ENCODE measurements around the gene GDF15. TPM values are rescaled to one million over a fixed set of nuclear protein-coding genes. Genes with fewer than 3 reads are reported as not detected.

The GDF15 gene
- total RNA-seq, 4 donors from 2014 or later, result 0.57 to 0.89 (median 0.86) TPM; not detected in 1

DNA sequence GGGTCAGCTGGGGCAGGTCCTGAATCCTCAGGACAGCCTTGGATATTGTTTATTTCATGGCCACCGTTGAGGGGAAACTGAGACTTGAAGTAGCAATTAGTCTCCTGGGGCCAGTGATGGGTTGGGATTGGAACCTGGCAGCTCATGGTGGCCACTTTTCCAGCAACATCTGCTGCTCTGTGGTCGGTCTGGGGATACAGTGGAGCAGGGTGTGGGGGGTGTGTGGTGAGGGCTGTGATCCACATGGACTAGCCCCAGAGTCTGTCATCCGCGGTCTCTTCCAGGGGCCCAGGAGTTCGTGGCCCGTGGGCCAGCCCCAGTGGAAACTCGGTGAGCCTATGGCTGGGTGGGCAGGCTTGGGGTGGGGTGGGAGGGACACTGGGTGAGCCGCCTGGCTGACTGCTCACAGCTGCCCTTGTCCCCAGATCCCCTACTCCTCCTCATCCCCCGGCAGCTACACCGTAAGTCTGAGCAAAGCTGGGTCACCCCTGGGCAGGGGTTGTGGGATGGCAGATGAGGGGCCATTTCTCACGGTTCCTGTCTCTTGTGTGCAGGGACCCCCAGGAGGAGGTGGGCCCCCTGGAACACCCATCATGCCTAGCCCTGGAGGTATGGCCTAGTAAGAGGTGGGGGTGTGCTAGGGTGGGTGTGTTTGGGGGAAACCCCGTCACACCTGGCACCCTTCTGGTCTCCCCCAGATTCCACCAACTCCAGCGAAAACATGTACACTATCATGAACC lies 46.5 kb downstream of the GDF15 start:
- Histone ChIP-seq H3K27ac (no peak overlapping the region), H3K27me3 (no peaks in the 10 kb centered on the region), H3K4me3 (no peak overlapping the region), H3K9me3 (no peaks in the 10 kb centered on the region), H3K36me3 (no peaks in the 10 kb centered on the region), H3K4me1 (peaks cover 53% of the 10 kb centered on the region)
- TF ChIP-seq POLR2A (IDR thresholded peaks at IDR 0.05) (no peak), POLR2AphosphoS5 (IDR thresholded peaks at IDR 0.05) (no peak), EP300 (IDR thresholded peaks at IDR 0.05) (no peak)
- TF ChIP-seq, protein P1, sequence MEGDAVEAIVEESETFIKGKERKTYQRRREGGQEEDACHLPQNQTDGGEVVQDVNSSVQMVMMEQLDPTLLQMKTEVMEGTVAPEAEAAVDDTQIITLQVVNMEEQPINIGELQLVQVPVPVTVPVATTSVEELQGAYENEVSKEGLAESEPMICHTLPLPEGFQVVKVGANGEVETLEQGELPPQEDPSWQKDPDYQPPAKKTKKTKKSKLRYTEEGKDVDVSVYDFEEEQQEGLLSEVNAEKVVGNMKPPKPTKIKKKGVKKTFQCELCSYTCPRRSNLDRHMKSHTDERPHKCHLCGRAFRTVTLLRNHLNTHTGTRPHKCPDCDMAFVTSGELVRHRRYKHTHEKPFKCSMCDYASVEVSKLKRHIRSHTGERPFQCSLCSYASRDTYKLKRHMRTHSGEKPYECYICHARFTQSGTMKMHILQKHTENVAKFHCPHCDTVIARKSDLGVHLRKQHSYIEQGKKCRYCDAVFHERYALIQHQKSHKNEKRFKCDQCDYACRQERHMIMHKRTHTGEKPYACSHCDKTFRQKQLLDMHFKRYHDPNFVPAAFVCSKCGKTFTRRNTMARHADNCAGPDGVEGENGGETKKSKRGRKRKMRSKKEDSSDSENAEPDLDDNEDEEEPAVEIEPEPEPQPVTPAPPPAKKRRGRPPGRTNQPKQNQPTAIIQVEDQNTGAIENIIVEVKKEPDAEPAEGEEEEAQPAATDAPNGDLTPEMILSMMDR (IDR thresholded peaks at IDR 0.05), result no peak
- 63% methylated on average over 2 of the region's 13 CpGs for WGBS
- DNase-seq (ENCODE audit: low spot score in 2 of 2), result no peak

DNA sequence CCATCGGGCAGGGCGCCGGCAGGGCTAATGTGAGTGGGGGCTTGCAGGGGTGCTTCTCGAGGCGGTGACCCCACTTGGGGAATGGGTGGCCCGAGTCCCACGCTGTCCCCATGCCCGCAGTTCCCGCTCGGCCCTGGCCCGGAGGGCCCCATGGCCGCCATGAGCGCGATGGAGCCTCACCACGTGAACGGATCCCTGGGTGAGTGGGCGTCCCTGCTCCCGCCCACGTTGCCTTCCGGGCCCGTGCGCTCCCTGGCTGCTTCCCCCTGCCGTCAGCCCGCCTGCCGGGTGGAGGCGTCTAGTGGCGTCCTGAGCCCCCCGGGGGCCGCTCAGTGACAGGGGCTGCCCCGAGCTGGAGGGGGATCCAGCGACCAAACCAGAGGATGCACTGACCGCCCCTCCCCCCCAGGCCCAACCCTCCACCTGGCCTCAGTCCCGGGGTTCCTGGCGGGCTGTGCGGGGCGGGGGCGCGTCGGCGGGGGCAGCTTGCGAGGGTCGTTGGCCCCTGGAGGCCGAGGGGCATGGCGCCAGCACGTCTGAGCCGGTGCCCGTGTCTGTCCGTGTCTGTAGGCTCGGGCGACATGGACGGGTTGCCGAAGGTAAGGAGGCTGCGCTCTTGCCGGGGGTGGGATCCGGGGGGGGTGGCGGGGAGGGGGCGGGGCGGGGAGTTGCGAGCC lies 47.2 kb downstream of the GDF15 start:
- H3K4me3 ChIP-seq, result peak overlapping the region; percentile 49
- H3K9me3 ChIP-seq, result no peaks in the 10 kb centered on the region
- peaks cover 56% of the 10 kb centered on the region for H3K4me1 ChIP-seq
- H3K27me3 ChIP-seq, result no peaks in the 10 kb centered on the region
- WGBS, result 9% methylated on average over 28 of the region's 59 CpGs
- H3K27ac ChIP-seq, result no peak overlapping the region
- DNase-seq (ENCODE audit: low spot score in 2 of 2), result peak in 1 of 2 donors; percentile 73
- TF ChIP-seq POLR2AphosphoS5 (IDR thresholded peaks at IDR 0.05) (no peak), POLR2A (IDR thresholded peaks at IDR 0.05) (no peak), EP300 (IDR thresholded peaks at IDR 0.05) (no peak)
- TF ChIP-seq, protein P1 (IDR thresholded peaks at IDR 0.05), result no peak
- H3K36me3 ChIP-seq, result no peaks in the 10 kb centered on the region

DNA sequence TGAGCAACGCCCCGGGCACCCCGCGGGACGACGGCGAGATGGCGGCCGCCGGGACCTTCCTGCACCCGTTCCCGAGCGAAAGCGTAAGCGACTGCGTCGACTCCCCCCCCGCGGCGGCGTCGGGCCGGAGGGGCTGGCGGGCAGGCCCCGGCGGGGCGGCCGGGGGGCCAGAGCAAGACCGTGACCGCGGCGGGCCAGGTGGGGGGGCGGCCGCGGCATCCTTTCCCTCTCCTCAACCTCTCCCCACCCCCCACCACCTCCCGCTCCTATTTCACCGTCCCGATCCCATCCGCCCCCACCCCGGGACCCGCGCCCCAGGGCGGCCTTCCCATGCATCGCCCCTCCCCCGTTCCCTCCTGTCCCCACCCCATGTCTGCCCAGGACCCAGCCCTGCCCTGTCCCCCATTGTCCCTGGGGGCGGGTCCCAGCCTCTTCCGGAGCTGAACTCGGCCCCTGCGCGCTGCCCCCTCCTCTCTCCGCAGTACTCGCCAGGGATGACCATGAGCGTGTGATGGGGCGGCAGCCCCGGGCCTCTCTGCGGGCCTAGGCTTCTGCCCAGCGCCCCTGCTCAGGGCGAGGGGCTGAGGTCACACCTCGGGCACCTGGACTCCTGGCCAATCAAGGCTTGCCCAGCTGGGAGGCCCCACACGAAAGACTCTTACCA lies 47.9 kb downstream of the GDF15 start:
- Histone ChIP-seq H3K4me1 (peaks cover 56% of the 10 kb centered on the region), H3K9me3 (no peaks in the 10 kb centered on the region), H3K4me3 (peak overlapping the region; percentile 49), H3K36me3 (no peaks in the 10 kb centered on the region), H3K27me3 (no peaks in the 10 kb centered on the region), H3K27ac (no peak overlapping the region)
- TF ChIP-seq POLR2A (IDR thresholded peaks at IDR 0.05), result no peak
- TF ChIP-seq, protein P1 (IDR thresholded peaks at IDR 0.05), result no peak
- no peak for DNase-seq (ENCODE audit: low spot score in 2 of 2)
- WGBS, result 32% methylated on average over 21 of the region's 60 CpGs

DNA sequence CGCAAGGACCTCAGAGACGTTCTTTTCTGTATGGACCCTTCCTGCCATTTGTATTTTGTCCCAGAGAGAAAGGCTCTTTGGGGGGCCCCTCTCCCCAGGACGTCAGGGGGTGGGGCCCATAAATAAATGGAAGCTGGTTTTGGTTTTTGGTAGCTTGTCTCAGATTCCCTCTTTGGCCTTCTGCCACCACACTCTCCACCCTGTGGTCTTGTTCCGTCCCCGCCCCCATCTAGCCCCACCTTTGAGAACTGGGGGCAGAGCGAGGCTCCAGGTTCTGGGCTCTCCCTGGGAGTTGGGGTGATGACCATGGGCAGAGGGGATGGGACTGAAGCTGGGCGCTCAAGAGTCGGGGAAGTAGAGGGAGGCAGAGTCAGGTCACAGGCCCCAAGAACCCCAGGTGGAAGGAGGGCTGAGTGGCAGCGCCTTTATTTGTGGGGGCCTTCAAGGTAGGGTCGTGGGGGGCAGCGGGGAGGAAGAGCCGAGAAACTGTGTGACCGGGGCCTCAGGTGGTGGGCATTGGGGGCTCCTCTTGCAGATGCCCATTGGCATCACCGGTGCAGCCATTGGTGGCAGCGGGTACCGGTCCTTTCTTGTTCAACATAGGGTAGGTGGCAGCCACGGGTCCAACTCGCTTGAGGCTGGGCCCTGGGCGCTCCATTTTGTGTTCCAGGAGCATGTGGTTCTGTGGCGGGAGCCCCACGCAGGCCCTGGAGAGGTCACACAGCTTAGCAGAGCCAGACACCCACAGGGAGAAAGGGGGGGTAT lies 48.6 kb downstream of the GDF15 start:
- Histone ChIP-seq H3K4me1 (peaks cover 56% of the 10 kb centered on the region), H3K27ac (no peak overlapping the region), H3K36me3 (no peaks in the 10 kb centered on the region), H3K4me3 (peak overlapping the region; percentile 49), H3K27me3 (no peaks in the 10 kb centered on the region), H3K9me3 (no peaks in the 10 kb centered on the region)
- no peak for TF ChIP-seq POLR2A (IDR thresholded peaks at IDR 0.05)
- TF ChIP-seq EP300 (IDR thresholded peaks at IDR 0.05), result no peak
- TF ChIP-seq POLR2AphosphoS5 (IDR thresholded peaks at IDR 0.05), result no peak
- TF ChIP-seq, protein P1 (IDR thresholded peaks at IDR 0.05), result no peak
- 84% methylated on average over 19 of the region's 21 CpGs for WGBS
- DNase-seq (ENCODE audit: low spot score in 2 of 2), result no peak
